Measurements from ENCODE around the gene CELF4.

Gene CELF4

DNA sequence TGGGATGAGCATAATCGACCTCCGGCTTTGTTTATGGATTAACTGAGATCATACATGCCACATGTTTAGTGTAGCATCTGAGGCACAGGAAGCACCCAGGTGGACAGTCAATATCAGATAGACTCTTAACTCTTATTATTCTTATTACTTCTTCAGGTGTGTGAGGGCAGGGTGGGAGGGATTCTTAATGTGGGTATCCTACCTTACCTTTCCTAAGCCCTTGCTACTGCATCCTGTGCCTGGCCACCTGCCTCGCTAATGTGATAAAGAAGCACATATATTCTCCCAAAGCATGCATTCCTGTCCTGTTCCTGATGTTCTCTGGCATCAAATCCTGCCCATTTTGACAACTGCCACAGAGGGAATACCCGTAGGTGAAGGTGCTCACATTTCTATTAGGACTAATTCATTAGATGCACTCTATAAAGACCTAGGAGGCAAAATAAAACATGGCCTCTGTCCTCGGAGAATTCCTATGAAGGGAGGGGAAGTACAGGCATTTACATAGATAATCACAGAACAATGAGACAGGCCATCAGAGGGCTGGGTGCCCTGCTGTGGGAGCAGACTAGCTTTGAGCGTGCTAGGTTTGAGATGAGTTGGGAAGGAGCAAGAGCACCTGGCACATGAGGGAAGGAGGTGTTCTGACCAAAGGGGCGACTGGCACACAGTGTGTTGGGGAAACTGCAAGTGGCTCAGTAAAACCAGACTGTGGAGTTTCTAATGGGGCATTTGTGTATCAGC lies 19.5 kb upstream of the CELF4 start:
- Histone ChIP-seq H3K4me3 (ENCODE audit: low read depth in 1 of 2, low read length in 2 of 2) (no peak overlapping the region), H3K27ac (ENCODE audit: low read length) (no peak overlapping the region), H2AFZ (ENCODE audit: low read depth, low read length) (no peak overlapping the region), H4K20me1 (ENCODE audit: insufficient read depth, low read length) (no peaks in the 10 kb centered on the region), H3K9ac (ENCODE audit: low read depth, low read length) (no peak overlapping the region), H3K4me1 (ENCODE audit: insufficient read depth, low read length) (no peaks in the 10 kb centered on the region), H3K9me3 (ENCODE audit: insufficient read depth, low read length, severe bottlenecking) (no peaks in the 10 kb centered on the region), H3K27me3 (ENCODE audit: insufficient read depth, low read length, poor library complexity) (no peaks in the 10 kb centered on the region), H3K79me2 (ENCODE audit: insufficient read depth, low read length) (no peaks in the 10 kb centered on the region), H3K4me2 (ENCODE audit: insufficient read depth, low read length) (no peak overlapping the region), H3K36me3 (ENCODE audit: insufficient read depth, low read length) (no peaks in the 10 kb centered on the region)
- TF ChIP-seq EZH2 (IDR thresholded peaks at IDR 0.05; ENCODE audit: borderline replicate concordance, low read depth, low read length, severe bottlenecking) (no peak), CTCF (IDR thresholded peaks at IDR 0.05; ENCODE audit: borderline replicate concordance, extremely low read depth, low read length, poor library complexity, severe bottlenecking) (no peak)
- no peak for DNase-seq
- ATAC-seq (ENCODE audit: insufficient read depth, low read depth): no peak

DNA sequence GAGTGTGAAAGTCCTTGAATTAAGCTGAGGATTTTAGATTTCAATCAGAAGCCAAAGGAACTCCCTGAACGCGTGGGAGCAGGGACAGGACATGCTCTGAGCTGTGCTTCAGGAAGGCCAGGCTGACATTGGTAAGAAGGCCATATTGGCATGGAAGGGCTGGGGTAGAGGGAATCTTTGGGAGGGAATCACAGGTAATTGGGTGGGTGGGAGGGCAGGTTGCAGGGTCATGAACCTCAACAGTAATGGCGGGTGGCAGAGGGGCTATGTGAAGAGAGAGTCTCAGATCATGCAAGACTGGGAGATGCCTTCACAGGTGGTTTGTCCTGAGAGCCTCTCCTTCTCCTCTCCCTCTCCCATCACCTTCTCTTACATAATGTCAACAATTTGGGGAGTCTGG lies 18.6 kb upstream of the CELF4 start:
- no peak overlapping the region for H3K4me2 ChIP-seq (ENCODE audit: insufficient read depth, low read length)

DNA sequence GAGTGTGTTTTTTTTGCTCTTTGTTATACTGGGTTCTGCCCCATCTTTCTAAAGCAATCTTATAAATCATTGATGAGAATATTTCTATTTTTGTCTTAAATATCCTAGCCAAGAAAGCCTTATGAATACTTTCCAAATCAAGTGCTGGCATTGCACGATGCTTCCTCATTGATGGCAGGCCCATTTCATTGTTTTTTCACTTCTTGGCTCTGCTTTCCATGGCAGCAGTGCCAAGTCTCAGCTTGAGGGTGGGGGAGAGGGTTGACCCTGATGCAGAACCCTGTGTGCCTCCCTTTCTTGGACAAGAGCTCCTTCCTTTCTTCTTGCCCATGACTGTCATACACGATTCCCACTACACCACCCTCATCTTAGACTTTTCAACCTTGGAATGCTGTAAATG lies 16.7 kb upstream of the CELF4 start:
- no peaks in the 10 kb centered on the region for H3K27me3 ChIP-seq (ENCODE audit: insufficient read depth, low read length, poor library complexity)
- no peaks in the 10 kb centered on the region for H3K9me3 ChIP-seq (ENCODE audit: insufficient read depth, low read length, severe bottlenecking)
- no peak for TF ChIP-seq CTCF (IDR thresholded peaks at IDR 0.05; ENCODE audit: borderline replicate concordance, extremely low read depth, low read length, poor library complexity, severe bottlenecking)
- TF ChIP-seq EZH2 (IDR thresholded peaks at IDR 0.05; ENCODE audit: borderline replicate concordance, low read depth, low read length, severe bottlenecking): no peak
- DNase-seq (no peak), ATAC-seq (ENCODE audit: insufficient read depth, low read depth) (no peak)
- H3K79me2 ChIP-seq (ENCODE audit: insufficient read depth, low read length): no peaks in the 10 kb centered on the region
- no peak overlapping the region for H3K4me2 ChIP-seq (ENCODE audit: insufficient read depth, low read length)
- H2AFZ ChIP-seq (ENCODE audit: low read depth, low read length): no peak overlapping the region
- no peak overlapping the region for H3K4me3 ChIP-seq (ENCODE audit: low read depth in 1 of 2, low read length in 2 of 2)
- no peak overlapping the region for H3K9ac ChIP-seq (ENCODE audit: low read depth, low read length)
- no peak overlapping the region for H3K27ac ChIP-seq (ENCODE audit: low read length)
- H4K20me1 ChIP-seq (ENCODE audit: insufficient read depth, low read length): no peaks in the 10 kb centered on the region
- no peaks in the 10 kb centered on the region for H3K36me3 ChIP-seq (ENCODE audit: insufficient read depth, low read length)
- H3K4me1 ChIP-seq (ENCODE audit: insufficient read depth, low read length): no peaks in the 10 kb centered on the region

More for the DNA sequence above, 18.6 kb upstream of the CELF4 start:
- Histone ChIP-seq H3K4me1 (ENCODE audit: insufficient read depth, low read length) (no peaks in the 10 kb centered on the region), H4K20me1 (ENCODE audit: insufficient read depth, low read length) (no peaks in the 10 kb centered on the region), H2AFZ (ENCODE audit: low read depth, low read length) (no peak overlapping the region), H3K36me3 (ENCODE audit: insufficient read depth, low read length) (no peaks in the 10 kb centered on the region), H3K27ac (ENCODE audit: low read length) (no peak overlapping the region), H3K9ac (ENCODE audit: low read depth, low read length) (no peak overlapping the region), H3K79me2 (ENCODE audit: insufficient read depth, low read length) (no peaks in the 10 kb centered on the region), H3K9me3 (ENCODE audit: insufficient read depth, low read length, severe bottlenecking) (no peaks in the 10 kb centered on the region), H3K27me3 (ENCODE audit: insufficient read depth, low read length, poor library complexity) (no peaks in the 10 kb centered on the region), H3K4me3 (ENCODE audit: low read depth in 1 of 2, low read length in 2 of 2) (no peak overlapping the region)
- DNase-seq (no peak), ATAC-seq (ENCODE audit: insufficient read depth, low read depth) (no peak)
- no peak for TF ChIP-seq CTCF (IDR thresholded peaks at IDR 0.05; ENCODE audit: borderline replicate concordance, extremely low read depth, low read length, poor library complexity, severe bottlenecking)
- no peak for TF ChIP-seq EZH2 (IDR thresholded peaks at IDR 0.05; ENCODE audit: borderline replicate concordance, low read depth, low read length, severe bottlenecking)

Measured in DND-41 (cell line).